Muscle layer of duodenum (tissue), 2 donors: ENCODE measurements around the gene UGT2B15.
"Not testable (repeated sequence)": the region's sequence is repeated elsewhere in the genome, so short reads cannot be mapped to it uniquely, and the experiment has no call there.

Experiments used
- H3K27ac ChIP-seq: one replicate; pipeline ENCODE4 v1.7.0; 2013; ENCODE audit warnings: mild to moderate bottlenecking, low read length
- H3K27me3 ChIP-seq: one replicate; pipeline ENCODE4 v1.7.0; 2013; ENCODE audit warnings: low read depth, mild to moderate bottlenecking, control low read depth, low read length
- H3K36me3 ChIP-seq, 2 donors: one replicate each; pipeline ENCODE4 v1.7.0; 2013; ENCODE audit warnings: low read length in 2 of 2, control low read depth in 1 of 2, mild to moderate bottlenecking in 1 of 2; ENCODE audit not compliant: insufficient read depth in 2 of 2, control insufficient read depth in 1 of 2
- H3K4me1 ChIP-seq, 2 donors: one replicate each; pipeline ENCODE4 v1.7.0; 2013; ENCODE audit warnings: low read length in 2 of 2, mild to moderate bottlenecking in 2 of 2, control low read depth in 1 of 2, moderate library complexity in 1 of 2; ENCODE audit not compliant: insufficient read depth in 2 of 2, control insufficient read depth in 1 of 2
- H3K4me3 ChIP-seq, 2 donors: one replicate each; pipeline ENCODE4 v1.7.0; 2013; ENCODE audit warnings: low read length in 2 of 2, low read depth in 1 of 2, mild to moderate bottlenecking in 1 of 2
- H3K9me3 ChIP-seq, 2 donors: one replicate each; pipeline ENCODE4 v1.7.0; 2013; ENCODE audit warnings: low read length in 2 of 2, control low read depth in 1 of 2, mild to moderate bottlenecking in 1 of 2; ENCODE audit not compliant: control insufficient read depth in 1 of 2
- donor health status: healthy.

The UGT2B15 gene

DNA sequence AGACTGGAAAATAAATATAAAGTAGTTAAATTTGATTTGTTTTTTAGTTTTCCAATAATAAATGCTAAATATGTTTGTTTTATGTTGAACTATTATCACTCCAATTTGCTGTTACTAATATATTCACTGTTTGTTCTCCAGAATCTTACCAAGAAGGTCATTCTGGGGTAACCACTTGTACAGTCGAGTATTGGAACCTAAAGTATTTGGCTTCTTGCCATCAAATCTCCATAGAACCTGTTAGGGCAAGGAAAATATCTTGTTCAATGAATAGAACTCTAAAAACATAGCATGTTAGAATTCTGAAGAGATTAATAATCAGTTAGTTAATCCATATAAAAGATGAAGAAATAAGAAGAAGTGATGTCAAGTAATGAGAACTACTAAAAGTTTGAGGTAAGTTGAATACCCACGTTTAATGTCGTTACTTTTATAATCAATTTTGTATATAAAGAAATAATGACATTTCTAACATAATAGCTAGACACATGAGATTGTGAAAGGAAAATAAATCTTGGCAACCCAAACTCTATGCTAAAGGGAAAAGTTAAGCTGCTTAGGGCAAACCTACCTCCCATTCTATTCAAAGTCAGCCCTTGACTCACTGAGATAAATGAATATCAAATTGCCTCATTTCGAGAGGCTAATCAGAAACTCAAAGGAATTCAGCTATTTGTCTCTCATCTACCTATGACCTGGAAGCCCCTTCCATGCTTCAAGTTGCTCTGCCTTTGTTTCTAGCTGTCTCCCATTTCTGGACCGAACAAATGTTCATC is 15.3 kb downstream of the UGT2B15 start:
- no peaks in the 10 kb centered on the region for H3K36me3 ChIP-seq
- H3K27ac ChIP-seq = no peak overlapping the region
- no peaks in the 10 kb centered on the region for H3K9me3 ChIP-seq
- H3K4me3 ChIP-seq = no peak overlapping the region
- no peaks in the 10 kb centered on the region for H3K4me1 ChIP-seq
- H3K27me3 ChIP-seq = no peaks in the 10 kb centered on the region

DNA sequence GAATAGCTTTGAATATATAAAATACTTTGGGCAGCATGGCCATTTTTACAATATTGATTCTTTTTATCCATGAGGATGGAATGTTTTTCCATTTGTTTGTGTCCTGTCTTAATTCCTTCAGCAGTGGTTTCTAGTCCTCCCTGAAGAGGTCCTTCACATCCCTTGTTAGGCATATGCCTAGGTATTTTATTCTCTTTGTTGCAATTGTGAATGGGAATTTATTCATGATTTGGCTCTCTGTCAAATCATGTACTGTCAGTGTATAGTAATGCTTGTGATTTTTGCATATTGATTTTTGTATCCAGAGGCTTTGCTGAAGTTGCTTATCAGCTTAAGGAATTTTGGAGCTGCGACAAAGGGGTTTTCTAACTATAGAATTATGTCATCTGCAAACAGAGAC is 18.5 kb downstream of the UGT2B15 start:
- Histone ChIP-seq H3K9me3 (no peaks in the 10 kb centered on the region), H3K36me3 (no peaks in the 10 kb centered on the region), H3K4me1 (no peaks in the 10 kb centered on the region), H3K27me3 (no peaks in the 10 kb centered on the region), H3K27ac (no peak overlapping the region), H3K4me3 (no peak overlapping the region)

DNA sequence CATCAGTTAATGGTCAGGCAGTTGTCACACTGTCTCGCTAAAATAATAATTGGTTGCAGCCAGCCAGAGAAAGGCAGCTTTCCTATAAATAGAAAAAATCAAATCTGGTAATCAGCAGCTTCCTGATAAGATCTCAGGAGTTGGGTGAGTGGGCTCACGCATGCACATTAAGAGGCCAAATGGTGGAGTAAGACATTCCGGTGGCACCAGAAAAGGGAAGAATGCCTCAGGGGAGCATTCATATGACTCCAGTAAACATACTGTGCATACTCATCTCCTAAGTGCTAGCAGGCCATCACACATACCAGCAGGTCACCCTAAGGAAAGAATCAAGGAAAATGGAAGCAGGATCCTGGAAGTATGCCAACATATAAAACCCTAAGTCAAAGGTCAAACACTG is 40.1 kb downstream of the UGT2B15 start:
- Histone ChIP-seq H3K9me3 (no peaks in the 10 kb centered on the region), H3K27ac (no peak overlapping the region), H3K4me3 (no peak overlapping the region), H3K36me3 (no peaks in the 10 kb centered on the region), H3K27me3 (no peaks in the 10 kb centered on the region), H3K4me1 (no peaks in the 10 kb centered on the region)

DNA sequence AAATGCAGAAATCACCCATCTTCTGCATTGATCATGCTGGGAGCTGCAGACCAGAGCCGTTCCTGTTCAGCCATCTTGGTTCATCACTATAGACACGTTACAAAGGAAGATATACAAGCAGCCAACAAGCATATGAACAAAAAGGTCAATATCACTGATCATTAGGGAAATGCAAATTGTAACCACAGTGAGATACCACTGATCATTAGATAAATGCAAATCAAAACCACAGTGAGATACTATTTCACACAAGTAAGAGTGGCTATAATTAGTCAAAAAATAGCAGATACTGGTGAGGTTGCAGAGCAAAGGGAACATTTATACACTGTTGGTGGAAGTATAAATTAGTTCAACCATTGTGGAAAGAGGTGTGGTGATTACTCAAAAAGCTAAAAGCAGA is 47.7 kb downstream of the UGT2B15 start:
- H3K27me3 ChIP-seq, H3K9me3 ChIP-seq: not testable (repeated sequence)

DNA sequence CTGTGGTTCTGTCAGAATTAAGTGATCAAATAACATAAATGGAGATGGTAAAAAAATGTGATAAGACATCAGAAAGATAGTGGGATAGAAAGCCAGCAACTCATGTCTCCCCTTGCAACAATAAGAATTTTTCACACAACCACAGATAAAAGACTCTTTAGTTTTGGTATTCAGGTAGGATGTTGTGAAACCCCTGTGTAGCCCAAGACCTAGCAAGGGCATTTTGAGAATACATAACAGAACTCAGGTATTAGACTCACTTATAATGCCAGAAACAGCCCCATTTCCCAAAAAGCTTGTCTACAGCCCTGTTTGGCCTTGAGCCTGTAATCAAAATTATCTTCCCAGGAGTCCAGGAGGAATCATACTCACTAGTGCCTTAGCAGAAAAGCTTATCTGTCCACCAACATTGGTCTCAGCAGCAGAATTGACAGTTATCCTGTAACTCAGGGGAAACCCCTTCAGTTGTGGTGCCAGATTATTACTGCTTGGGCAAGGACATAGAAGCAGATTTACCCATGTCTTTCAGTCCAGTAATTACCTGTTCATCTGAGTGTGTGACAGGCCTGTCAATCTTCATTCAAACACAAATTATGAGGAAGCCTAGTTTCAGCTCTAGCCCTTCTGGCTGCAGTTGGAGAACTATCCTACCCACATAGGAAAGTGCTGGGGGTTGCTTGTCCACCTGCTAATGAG is 53.3 kb downstream of the UGT2B15 start:
- Histone ChIP-seq H3K27me3 (no peaks in the 10 kb centered on the region), H3K4me1 (no peaks in the 10 kb centered on the region), H3K9me3 (no peaks in the 10 kb centered on the region), H3K4me3 (no peak overlapping the region), H3K27ac (no peak overlapping the region), H3K36me3 (no peaks in the 10 kb centered on the region)

More for the DNA sequence above, 47.7 kb downstream of the UGT2B15 start:
- not testable (repeated sequence) for H3K27ac ChIP-seq, H3K4me3 ChIP-seq, H3K36me3 ChIP-seq, H3K4me1 ChIP-seq

DNA sequence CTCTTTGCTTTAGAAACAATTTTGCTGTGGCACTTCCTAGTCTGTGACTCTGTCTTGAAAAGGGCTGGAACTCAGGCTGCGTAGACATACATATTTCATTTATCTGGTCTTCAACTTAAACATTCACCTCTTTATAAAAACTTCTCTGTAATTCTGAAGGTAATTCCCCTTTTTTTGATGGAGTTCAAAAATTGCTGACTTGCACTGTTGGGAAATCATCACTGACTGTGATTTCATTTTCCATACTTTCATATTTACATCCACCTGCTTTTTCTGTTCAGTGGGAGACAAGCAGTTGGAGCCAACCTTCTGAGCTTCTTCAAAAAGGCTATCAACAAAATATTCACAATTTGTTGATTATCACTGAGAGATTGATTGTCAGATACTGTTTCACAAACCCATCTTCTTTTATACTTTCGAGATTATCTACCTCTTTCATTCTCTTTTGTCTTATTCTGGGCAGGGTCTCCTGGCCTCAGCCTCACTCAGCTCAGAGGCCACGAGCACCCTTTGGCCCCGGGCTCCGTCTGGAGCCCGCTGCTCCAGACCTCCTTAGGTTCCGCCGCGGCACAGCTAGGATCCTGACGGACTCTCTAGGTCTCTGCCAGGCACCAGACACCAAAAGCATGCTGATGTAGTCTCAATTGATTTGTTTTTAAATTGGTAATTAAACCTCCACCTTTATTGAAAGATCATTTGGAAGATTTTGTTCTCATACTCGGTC is 54.6 kb downstream of the UGT2B15 start:
- H3K9me3 ChIP-seq = no peaks in the 10 kb centered on the region
- H3K27me3 ChIP-seq = no peaks in the 10 kb centered on the region
- no peak overlapping the region for H3K4me3 ChIP-seq
- H3K27ac ChIP-seq = no peak overlapping the region
- no peaks in the 10 kb centered on the region for H3K4me1 ChIP-seq
- H3K36me3 ChIP-seq = no peaks in the 10 kb centered on the region

DNA sequence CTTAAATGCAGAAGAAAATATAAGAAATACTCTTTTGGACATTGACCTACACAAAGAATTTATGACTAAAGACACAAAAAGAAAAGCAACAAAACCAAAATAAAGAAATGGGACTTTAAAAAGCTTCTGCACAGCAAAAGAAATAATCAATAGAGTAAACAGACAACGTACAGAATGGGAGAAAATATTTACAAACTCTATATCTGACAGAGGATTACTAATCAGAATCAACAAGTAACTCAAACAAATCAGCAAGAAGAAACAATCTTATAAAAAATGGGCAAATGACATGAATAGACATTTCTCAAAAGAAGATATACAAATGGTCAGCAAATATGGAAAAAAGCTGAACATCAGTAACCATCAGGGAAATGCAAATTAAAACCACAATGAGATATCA is 56.7 kb downstream of the UGT2B15 start:
- Histone ChIP-seq H3K4me3 (no peak overlapping the region), H3K27ac (no peak overlapping the region), H3K9me3 (no peaks in the 10 kb centered on the region), H3K27me3 (no peaks in the 10 kb centered on the region), H3K4me1 (no peaks in the 10 kb centered on the region), H3K36me3 (no peaks in the 10 kb centered on the region)

DNA sequence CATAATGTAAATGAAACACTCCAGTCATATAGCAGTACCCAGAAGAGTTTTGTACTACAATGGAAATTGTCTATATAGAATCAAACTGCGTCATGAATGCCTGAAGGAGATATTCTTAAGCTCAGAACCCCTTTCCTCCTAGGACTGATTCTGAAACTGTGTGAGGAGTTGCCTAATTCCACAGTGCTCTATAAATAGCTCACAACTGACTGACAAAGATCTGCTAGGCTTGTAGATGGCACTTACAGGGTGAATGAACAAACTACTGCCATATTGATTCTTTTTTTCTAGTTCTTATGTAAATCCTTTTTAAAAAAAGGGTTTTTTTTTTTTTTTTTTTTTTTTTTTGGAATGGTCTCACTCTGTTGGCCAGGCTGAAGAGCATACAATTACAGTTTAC is 64.2 kb downstream of the UGT2B15 start:
- H3K4me1 ChIP-seq = no peaks in the 10 kb centered on the region
- no peak overlapping the region for H3K27ac ChIP-seq
- no peaks in the 10 kb centered on the region for H3K27me3 ChIP-seq
- H3K36me3 ChIP-seq = no peaks in the 10 kb centered on the region
- H3K9me3 ChIP-seq = no peaks in the 10 kb centered on the region
- H3K4me3 ChIP-seq = no peak overlapping the region

DNA sequence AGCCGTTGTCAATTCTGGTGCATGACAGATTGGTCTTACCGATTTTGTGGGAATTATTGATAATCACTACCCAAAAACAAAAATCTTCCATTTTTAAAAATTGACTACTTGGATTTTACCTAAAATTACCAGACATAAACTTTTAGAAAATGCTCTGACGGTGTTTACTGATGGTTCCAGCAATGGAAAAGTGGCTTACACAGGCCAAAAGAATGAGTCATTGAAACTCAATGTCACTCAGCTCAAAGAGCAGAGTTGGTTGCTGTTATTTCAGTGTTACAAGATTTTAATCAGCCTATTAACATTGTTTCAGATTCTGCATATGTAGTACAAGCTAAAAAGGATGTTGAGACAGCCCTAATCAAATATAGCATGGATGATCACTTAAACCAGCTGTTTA is 71.3 kb downstream of the UGT2B15 start:
- Histone ChIP-seq H3K9me3 (no peaks in the 10 kb centered on the region), H3K27ac (no peak overlapping the region), H3K27me3 (no peaks in the 10 kb centered on the region), H3K36me3 (no peaks in the 10 kb centered on the region), H3K4me3 (no peak overlapping the region), H3K4me1 (no peaks in the 10 kb centered on the region)

DNA sequence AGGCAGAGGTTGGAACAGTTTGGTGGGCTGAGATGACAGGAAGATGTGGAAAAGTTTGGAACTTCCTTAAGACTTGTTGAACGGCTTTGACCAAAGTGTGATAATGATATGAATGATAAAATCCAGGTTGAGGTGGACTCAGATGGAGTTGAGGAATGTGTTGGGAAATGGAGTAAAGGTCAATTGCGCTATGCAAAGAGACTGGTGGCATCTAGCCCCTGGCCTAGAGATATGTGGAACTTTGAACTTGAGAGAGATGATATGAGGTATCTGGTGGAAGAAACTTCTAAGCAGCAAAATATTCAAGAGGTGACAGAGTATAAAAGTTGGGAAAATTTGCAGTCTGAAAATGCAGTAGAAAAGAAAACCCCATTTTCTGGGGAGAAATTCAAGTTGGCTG is 73.0 kb downstream of the UGT2B15 start:
- Histone ChIP-seq H3K27ac (no peak overlapping the region), H3K4me1 (no peaks in the 10 kb centered on the region), H3K36me3 (no peaks in the 10 kb centered on the region), H3K4me3 (no peak overlapping the region), H3K27me3 (no peaks in the 10 kb centered on the region), H3K9me3 (no peaks in the 10 kb centered on the region)
